Epidermal melanocyte (primary cell): Measurements from ENCODE around the gene TTLL6.

Experiments used
- DNase-seq: peaks from one replicate; pipeline ENCODE4 v3.0.0; 2011; ENCODE audit warnings: low spot score; ENCODE audit not compliant: insufficient read length

TTLL6 gene

DNA sequence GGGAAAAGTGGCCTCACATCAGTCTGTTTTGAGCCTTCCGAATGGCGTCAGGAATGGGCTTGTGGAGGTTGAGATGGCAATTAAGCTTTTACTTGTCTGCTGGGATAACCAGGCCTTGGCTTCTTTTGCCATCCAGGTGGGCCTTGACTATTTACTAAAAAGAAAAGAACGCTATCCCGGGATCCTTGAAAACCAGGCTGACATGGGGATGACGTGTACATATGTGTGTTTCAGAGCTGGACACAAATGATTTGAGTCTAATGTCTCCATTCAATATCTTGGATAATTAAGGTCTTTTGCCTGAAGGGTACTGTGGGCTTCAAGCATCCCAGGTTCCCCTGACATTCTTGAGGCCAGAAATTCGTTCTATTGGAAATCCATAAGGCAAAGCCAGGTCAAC lies 55.9 kb downstream of the TTLL6 start:
- DNase-seq = no peak

DNA sequence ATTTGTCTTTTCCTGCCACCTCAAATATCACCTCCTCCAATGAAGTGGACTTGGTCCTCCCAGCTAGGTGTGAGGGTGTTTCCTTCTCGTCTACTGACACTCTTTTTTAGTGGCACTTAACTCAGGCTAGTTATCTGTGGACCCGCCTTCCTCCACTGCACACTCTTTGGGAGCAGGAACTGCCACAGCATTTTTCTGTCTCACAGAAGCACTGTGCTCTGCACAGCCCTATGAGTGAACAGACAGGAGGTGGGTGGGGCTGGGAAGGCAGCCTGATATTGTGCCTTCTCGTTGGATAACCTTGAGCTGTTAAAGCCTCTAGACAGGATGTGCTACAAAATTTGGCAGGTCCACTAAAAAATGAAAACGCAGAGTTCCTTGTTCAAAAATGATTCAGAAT lies 56.6 kb downstream of the TTLL6 start:
- no peak for DNase-seq

DNA sequence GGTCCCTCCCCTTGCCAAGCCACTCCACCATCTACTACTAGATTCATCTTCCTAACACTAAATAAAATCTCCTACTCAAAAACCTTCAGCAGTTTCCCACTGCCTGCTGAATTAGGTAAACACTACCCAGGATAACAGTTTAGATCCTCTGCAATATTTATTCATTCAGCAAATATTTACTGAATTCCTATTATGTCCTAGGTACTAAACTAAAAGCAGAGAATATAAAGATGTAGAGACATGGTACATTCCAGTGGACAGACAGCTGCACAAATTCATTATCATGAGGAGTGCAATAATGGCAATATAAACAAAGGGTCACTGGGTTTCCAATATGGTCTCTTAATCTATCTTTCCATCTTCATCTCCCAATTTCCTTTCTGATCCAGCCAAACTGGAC lies 57.7 kb downstream of the TTLL6 start:
- DNase-seq = no peak

DNA sequence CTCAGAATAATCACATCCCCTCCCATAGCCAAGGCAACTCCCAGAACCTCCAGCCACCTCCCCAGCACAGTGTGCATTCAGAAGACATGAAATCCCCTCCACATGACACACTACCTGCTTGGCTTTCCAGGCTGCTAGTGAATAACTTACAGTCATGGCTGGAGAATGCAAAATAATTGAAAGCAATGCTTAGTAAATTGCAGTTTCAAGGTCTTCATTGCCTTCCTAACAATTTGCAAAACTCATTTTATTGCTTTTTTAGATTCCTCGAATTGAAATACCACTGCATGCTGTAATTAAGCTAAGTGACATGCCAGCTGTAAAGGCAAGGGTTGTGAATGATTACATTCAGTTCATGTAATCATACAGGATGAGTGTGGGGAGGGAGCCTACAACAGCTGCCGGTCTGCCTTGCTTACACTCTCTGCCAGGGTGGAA lies 59.5 kb downstream of the TTLL6 start:
- DNase-seq = no peak

DNA sequence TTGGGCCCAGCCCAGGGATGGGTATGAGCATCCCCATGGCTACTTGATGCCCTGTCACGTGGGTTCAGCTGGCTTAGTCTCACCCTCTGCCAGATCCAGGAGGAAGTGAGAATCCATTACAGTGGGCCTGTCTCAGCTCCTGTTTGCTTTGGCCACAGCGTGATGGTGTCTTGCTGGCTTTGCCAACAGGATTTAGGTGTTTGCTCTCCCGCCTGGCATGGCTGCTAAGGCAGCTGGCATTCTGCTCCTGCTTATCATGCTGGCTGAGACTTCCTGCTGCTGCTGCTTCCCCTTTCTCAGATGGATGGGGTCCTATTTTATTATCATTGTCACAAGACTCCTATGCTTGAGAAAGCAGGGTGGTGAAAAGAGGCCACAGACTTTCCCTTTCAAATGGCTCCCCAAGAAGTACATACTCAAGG lies 60.2 kb downstream of the TTLL6 start:
- DNase-seq = no peak

DNA sequence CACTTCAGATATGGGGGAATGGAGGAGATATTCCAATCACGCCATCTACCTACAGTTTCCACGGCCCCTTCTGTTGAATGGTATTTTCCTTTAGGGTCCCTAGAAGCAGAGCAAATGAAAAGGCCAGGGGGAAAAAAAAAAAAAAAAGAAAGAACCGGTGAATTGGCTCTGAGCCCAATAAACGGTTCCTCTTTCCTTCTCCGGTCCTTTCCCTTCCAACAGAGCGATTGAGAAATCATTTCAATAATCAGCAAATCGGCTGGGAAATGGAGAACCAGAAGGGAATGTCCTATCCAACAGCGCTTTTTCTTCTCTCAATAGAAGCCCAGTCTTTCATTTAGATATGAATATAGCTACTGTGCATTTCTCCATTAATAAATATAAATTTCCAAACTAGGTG lies 61.7 kb downstream of the TTLL6 start:
- DNase-seq = no peak

DNA sequence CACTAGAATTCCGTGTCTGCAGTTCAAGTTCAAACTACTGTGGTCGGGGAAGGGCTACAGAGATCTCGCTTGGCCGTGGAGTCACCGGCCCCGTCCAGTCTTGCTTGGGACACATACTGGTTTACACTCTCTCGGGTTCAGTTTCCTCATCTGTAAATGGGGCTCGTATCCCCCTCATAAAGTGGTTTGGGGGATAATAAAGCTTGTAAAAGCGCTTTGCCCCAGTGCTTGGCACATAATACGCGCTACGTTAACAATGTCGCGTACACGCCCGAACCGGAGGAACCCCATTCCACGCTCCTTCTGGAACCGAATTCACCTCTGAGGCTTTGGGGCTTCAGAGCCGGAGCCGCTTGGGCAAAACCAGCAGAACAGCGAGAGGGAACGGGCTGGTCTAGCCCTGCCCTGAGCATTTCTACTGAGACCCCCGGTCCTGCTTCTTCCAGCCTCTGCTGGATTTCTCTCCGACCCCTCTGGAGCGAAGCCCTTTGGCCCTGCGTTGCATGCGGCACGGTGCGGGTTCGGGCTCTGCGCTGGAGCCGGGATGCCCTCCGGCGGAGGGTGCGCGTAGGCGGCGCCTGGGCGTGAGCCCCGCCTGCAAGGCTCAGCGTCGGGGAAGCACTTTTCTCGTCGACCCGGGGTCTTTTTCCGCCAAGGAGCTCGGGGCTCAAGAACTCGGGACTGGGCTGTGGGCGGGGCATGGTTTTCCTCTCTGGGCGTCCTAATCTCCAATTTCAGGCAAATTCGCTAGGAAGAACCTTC lies 62.3 kb downstream of the TTLL6 start:
- no peak for DNase-seq

DNA sequence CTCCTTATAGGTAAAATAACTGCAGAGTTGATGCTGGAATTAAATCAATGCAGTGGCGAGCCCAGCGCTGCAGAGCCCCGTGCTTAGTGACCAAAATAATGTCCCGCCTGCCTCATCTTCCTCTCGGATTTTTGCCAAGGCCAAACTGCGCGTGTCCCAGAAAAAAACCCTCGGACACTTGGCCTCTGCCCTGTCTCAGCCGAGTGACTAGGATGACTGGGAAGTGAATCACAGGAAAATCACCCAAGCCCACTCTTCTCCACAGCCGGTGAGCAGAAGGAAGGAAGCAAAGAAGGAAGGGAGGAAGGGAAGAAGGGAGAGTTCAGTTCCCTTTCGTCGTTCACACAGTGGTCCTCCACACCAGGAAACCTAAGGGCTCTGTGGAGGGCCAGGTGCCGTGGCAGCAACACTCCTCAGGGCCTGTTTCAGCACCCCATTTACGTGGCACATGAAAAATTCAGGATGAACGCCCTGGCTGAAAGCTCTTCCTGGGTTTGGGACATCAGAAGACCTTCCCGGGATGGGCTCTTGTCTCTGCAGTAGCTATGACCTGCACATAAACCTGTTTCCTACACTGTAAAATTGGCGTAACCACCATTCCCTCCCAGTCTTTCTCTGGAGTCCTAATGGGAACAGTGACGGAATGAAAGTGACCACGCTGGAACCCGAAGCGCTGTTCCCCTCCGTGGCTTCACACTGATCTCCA lies 63.1 kb downstream of the TTLL6 start:
- DNase-seq = no peak

DNA sequence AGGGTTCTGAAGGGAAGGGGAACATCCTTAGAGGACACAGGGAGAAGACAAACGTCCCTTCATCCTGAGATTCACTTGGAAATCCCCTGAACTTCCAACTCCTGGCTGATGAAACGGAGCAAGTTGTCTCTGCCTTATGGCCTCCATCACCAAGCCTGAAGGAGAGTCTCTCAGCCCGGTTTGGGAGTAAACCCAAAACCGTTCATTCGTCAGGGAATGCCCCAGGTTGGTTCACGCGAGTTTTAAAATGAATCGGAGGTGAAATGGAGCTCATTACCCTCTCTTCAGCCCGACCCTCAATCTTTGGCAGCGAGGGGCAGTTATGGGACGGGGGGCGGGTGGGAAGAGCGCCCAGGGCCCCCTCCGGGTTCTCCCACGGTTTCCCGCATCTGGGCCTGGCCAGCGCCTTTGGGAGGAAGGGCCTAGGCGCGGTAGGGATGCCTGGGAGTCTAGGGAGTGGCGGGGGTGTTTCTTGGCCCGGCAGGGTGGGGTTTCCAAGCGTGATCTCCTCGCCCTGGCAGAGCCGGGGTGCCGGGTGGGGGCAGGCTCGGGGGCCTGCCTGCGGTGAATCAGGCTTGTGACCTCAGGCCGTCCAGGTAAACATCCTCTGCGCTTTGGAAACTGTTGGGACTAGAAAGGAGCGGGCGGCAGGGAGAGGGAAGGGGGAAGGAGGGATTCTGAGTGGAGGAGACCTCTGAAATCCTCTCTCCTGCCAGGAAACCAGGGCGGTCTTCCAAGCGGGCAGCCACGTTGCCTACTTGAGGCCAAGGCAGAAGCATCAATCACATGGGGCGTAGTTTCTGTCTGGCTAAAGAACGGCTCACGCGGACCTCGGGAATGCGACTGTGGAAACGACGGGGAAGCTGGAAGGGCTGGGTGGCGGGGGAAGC lies 64.4 kb downstream of the TTLL6 start:
- no peak for DNase-seq

DNA sequence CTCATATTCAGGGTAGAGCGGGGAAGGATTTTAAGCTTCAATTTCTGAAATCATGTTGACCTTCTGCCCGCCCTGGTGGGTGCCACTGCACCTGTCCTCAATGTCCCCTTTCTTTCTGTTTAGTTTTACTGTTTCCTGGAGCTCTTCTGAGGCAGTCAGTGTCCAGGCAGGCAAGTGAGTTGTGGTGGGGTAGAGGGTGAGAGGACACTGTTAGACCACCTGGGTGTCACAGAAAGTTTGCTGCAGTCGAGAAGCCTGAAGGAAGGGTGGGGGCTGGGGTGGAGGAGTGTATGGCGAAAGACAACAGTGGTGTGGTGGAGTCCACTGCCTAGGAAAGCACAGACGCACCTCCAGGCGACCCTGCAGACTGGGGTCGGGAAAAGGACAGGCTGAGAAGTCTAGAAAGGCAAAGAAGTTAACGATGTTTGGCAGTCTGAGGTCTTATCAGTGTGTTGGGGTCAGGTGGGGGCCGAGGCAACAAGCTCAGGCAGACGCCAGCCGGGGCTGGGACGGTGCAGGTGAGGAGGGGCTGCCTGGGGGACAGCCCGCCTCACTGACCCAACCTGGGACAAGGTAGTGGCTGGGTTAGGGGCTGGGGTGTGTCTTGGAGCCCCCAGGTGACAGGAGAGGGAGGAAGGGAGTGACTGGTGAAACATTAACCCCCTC lies 65.2 kb downstream of the TTLL6 start:
- DNase-seq = no peak

DNA sequence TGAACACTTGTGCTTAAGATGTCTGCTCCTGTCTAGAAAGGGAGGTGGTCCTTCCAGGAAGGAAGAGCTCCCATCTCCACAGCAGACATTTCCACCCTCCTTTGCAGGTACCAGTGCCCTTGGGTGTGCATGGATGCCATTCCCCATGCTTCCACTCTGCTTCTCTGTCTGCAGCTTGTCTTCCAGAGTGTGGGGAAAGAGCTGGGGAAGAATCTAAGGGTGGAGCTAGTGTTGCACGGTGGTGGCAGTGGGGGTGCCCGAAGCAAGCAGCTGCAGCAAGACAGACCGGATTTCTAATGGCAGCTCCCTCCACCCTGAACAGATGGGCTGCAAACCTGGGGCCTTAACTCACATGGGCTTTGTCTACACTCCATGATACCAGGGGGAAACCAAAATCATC lies 65.9 kb downstream of the TTLL6 start:
- DNase-seq = no peak

DNA sequence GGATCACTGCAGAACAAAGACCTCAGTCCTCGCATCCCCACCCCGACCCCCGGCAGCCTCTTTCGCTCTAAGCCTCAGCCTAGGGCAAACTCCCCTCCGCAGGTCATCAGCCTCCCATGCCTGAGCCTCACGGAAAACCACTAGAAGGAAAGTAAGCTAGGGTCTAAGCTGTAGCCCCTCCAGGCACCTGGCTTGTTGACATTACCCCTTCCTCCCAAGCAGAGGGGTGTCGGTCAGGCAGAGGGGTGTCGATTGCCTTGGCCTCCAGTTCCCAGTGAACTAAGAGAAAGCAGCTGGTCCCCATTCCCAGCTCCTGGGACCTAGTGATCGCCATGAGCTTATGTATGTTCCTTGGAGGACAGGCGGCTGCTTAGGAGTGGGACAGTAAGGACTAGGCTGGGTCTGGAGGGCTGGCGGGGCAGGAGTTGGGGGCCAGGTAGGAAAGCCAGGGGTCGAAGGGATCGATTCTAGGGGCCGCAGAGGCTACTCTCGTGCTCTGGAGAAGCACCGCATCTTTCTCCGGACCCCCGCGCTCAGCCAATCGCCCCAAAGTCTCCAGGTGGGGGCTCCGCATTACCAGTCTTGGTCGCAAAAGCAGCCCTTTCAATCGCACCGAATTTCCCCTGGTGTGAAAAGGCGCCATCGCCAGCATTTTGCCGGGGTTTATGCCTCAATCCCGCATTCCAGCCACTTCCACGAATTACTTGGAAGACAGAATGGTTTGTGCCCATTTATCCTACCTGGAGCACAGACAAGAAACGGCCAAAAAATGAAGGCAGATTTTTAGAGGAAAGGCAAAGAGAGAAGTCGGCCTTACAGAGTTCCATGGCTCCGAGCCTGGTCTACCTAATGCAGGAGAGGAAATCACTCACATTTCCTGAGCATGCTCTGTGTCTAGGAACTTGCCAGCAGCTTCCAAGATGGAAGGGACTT lies 67.1 kb downstream of the TTLL6 start:
- no peak for DNase-seq

DNA sequence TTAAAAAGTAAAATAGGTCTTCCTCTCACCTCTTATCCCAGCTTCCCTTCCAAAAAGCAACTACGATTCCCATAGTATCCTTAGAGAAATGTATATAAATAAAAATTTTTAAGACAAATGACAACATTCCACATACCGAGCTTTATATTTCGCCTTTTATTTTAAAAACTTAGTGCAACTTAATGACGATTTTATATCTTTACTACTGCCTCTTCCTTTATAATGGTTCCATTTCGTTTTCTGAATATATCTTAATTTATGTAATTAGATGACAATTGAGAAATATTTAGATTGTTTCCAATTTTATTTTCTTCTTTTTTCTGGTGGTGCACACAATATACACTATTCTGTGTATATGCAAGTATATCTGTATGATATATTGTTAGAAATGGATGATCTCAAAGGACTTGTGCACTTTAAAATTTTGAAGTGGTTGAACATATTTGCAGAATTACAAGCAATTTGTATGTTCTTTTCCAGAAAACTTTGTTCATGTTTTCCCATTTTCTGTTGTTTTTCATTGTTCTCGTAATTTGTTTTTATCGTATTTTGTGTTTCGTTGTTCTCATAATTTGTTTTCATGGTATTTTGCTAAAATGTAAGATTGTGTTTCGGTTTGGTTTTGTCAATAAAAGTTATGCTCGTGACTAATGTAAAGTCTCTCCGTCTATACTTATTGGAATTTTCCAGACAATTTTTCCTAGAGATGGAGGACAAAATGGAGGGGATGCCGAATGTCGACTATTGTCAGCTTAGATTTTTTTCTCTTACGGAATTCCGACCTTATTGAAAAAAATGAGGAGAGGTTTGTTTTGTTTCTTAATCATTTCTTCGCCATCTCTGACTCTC lies 68.1 kb downstream of the TTLL6 start:
- DNase-seq = no peak

DNA sequence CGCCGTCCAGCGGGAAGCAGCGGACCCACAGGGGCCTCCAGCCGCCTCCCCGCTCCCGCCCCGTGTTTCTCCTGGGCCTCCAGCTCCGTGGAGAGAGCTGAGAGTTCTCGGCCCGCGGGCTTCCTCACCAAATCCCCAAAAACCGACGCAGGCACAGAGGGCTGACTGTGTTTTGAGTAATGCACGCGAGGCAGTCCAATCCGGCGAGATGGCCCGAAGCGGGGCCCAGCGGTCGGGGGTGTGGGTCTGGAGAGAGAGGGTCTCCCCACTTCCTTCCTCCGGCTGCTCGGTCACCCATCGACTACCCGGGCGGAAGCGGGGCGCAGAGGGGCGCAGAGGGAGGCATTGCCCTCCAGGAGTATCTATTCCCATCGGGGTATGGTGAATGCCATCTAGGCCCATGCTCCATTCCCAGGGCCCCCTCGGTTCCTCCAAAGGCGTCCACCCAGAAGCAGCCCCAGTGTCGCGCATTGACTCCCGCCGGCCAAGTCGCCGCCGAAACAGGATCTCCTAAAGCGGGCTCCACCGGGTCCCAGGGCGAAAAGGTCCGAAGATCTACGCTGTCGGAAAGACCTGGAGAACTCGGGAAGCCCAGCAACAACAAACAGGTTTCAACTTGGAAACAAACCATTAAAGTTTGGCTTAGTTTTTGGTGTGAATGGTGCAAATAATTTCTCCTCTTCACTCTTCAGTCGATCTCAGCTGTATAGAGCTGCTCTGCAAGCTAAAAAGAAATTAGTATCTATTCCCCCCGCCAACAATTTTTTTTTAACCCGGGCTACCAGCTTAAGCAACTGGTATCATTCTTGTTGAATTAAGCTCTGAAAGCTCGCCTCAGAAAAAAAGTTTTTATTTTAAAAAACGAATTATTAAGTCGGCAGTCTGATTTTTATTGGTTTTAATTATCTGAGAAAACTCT lies 69.3 kb downstream of the TTLL6 start:
- DNase-seq = no peak

DNA sequence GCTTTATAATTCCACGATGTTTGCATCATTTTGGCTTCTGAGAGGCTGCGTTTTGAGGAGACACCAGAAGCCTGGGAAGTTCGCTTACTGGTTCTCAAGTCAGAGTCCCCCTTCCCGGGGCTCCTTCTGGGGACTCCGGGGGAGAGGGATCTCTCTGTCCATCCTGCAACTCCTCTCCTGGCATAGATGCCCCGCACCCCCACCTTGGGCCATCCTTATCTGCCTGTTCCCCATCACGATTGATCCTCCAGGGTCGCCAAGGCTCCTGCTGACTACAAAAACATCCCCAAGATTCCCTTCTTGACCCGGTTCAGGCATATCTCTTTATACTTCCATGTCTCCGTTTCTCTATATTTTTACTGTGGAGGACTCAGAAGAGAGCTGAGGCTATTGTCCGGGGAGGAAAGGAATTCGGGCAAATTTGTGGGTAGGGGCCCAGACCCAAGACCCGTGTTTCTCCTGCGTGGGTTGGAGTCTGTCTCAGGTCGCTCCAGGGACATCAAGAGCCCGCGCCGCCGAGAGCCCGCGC lies 70.0 kb downstream of the TTLL6 start:
- DNase-seq = no peak

DNA sequence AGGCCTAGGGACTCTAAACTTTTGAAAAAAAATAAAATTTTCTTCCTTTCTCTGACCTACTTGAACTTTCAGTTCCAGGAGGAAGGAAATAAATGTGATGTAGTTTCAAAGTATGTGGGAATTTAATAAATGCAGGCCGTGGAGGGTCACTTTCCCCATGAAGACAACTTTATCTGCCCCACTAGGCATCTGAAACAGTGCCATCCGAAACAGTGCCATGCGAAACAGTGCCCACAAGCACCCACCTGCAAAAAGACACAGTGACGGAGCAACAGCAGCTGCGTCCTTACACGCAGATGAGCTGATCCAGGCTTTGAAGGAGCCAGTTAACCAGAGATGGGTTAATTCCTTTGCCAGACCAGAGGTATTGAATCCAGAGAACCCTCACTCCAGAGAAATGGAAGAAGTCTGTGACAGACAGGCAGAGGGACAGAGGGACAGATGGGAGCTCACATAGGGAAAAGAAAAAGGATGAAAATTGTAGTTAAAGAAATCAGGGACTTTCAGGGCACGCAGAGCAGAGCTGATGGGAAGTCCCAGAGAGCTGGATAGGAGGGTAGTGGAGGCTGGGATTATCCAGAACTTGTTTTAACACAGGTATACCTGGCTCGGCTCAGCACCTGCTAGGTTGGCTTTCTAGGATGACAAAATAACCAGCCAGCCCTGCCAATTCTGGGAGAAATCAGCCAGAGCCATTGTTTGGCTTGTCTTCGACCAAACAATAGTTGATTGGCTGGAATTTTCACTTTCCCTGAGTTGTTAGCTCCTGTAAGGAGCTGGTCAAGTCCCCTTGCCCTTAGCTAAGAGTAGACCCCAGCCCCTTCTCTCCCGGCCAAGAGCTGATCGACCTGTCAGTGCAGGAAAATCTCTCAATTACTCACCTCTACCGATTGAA lies 71.4 kb downstream of the TTLL6 start:
- no peak for DNase-seq

DNA sequence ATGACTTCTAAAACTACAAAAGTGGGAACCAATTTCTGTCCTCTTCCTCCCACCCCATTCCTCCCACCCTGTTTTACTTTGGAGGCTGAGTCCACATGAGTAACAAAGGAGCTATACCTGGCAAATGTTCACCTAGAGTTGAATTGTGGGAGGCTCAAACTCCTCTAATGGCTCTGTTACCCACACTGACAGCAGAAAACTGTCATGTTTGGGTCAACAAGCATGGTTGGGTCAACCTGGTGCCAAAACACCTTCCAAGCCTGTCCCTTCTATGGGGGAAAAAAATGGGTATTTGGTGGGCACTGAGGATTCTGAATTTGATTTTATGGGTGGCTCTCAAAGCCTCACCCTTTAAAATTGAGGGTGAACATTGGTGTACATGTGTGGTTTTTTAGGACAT lies 76.5 kb downstream of the TTLL6 start:
- DNase-seq = no peak
